Activated CD4-positive, alpha-beta T cell treated with anti-CD3 and anti-CD28 coated beads for 36 hours (primary cell): ENCODE measurements around the gene SORCS2. TPM values are rescaled to one million over a fixed set of nuclear protein-coding genes. Genes with fewer than 3 reads are reported as not detected.
"Not testable (repeated sequence)": the region's sequence is repeated elsewhere in the genome, so short reads cannot be mapped to it uniquely, and the experiment has no call there.

Source experiments
- ATAC-seq: fragments of 200-7000 bp; cut with Tn5 transposase; one replicate; pipeline ENCODE4 v1.10.0; 2021; ENCODE audit warnings: mild to moderate bottlenecking, moderate library complexity
- CTCF ChIA-PET: fragments of 350-600 bp; sonication (Branson Sonifier 250); formaldehyde crosslinking; loops from one replicate; lab custom pipeline; 2021; ENCODE audit warnings: antibody characterized with exemption; lab: Charles Lee
- POLR2A ChIA-PET: fragments of 350-600 bp; sonication (Branson Sonifier 250); formaldehyde crosslinking; loops from one replicate; lab custom pipeline; 2021; ENCODE audit warnings: antibody characterized with exemption, inconsistent platforms; lab: Charles Lee
- DNase-seq: peaks from one replicate; pipeline ENCODE4 v3.0.0-alpha.2; 2020
- H3K27ac Mint-ChIP-seq: one replicate; pipeline ENCODE4 v1.8.0; 2021; ENCODE audit warnings: mixed read lengths
- H3K27me3 Mint-ChIP-seq: one replicate; pipeline ENCODE4 v1.8.0; 2021; ENCODE audit warnings: mixed read lengths
- H3K36me3 Mint-ChIP-seq: one replicate; pipeline ENCODE4 v1.8.0; 2021; ENCODE audit warnings: low read depth, mixed read lengths
- H3K4me1 Mint-ChIP-seq: one replicate; pipeline ENCODE4 v1.8.0; 2021; ENCODE audit warnings: mixed read lengths
- H3K4me3 Mint-ChIP-seq: one replicate; pipeline ENCODE4 v1.8.0; 2021; ENCODE audit warnings: mild to moderate bottlenecking, moderate library complexity, mixed read lengths
- H3K9me3 Mint-ChIP-seq: one replicate; pipeline ENCODE4 v1.8.0; 2021; ENCODE audit warnings: low read depth, mixed read lengths
- intact Hi-C, 2 experiments: fragments of 100-400 bp; cut with DNase I in 1 of 2; cut with micrococcal nuclease in 1 of 2; formaldehyde crosslinking; loops; one replicate each; pipeline versions ENCODE4 v1.14.2 to v1.15.1; 2022 to 2024; cut with DNase I, micrococcal nuclease
- total RNA-seq, 2 experiments: library from RNA; stranded (reverse); gene quantifications; one replicate each; pipeline ENCODE4 v1.2.3, GENCODE V29; 2021

The SORCS2 gene
- total RNA-seq, 2 experiments from 2014 or later = 0.04 TPM; not detected in 1

DNA sequence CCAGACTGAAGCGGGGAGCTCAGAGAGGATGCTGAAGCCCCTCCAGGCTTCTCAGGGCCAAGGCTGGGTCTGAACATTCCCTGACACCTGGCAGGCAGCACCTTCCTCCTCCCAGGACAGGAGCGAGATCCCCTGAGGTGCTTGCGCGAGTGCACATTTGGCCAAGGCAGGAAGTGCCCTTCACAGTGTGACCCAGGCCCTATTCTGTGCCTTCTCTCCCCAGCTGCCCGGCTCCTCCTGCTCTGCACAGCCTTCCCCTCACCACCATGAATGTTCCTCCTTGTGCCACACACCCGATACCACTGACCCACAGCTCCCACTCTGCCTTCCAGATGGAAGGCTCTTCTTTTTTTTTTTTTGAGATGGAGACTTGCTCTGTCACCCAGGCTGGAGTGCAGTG, 259.5 kb downstream of the SORCS2 start:
- Mint-ChIP-seq H3K36me3 (no peaks in the 10 kb centered on the region), H3K4me1 (no peaks in the 10 kb centered on the region), H3K27me3 (no peaks in the 10 kb centered on the region), H3K4me3 (no peak overlapping the region), H3K9me3 (no peaks in the 10 kb centered on the region), H3K27ac (no peak overlapping the region)
- DNase-seq (no peak), ATAC-seq (no peak)
- ChIA-PET CTCF (no interaction called here), POLR2A (no interaction called here)
- intact Hi-C loops = no loop called here

DNA sequence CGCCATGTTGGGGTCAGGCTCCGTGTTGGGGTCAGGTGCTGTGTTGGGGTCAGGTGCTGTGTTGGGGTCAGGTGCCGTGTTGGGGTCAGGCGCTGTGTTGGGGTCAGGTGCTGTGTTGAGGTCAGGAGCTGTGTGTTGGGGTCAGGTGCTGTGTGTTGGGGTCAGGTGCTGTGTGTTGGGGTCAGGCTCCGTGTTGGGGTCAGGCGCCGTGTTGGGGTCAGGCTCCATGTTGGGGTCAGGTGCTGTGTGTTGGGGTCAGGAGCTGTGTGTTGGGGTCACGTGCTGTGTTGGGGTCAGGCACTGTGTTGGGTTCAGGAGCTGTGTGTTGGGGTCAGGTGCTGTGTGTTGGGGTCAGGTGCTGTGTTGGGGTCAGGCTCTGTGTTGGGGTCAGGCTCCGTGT, 260.5 kb downstream of the SORCS2 start:
- H3K9me3 Mint-ChIP-seq, CTCF ChIA-PET, H3K27me3 Mint-ChIP-seq, H3K4me3 Mint-ChIP-seq, ATAC-seq, intact Hi-C loops, H3K4me1 Mint-ChIP-seq, DNase-seq, H3K27ac Mint-ChIP-seq, H3K36me3 Mint-ChIP-seq: not testable (repeated sequence)
- POLR2A ChIA-PET = interaction anchor here (0.7 kb wide), 1 partner anchor 34 kb away, joined by 5 read pairs; no protein-coding TSS in a partner anchor

- H3K27ac Mint-ChIP-seq = no peak overlapping the region
- ATAC-seq = no peak
- intact Hi-C loops = no loop called here
- H3K36me3 Mint-ChIP-seq = no peaks in the 10 kb centered on the region
- no peaks in the 10 kb centered on the region for H3K4me1 Mint-ChIP-seq
- DNase-seq = no peak
- H3K9me3 Mint-ChIP-seq = no peaks in the 10 kb centered on the region
- ChIA-PET POLR2A (no interaction called here), CTCF (no interaction called here)
- no peak overlapping the region for H3K4me3 Mint-ChIP-seq
- H3K27me3 Mint-ChIP-seq = no peaks in the 10 kb centered on the region
Measured at GRCh38 chr4:7457201-7458065, 265.1 kb downstream of the SORCS2 start.

DNA sequence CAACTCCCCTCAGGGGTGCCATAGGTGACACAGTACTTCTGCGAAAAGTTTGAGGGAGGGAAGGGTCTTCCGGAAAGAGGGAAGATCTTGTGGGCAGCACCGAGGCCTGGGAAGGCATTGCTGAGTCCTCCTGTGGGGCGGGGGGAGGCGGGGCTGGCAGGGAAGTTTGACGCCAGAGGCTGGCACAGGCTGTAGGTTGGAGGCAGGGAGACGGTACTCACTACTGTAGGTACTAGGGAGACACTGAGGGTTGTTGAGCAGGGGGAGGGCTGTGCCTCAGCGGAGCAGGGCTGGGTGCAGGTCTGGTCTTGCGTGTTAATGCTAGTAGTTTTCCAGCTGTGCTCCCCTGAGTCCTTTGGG, 265.7 kb downstream of the SORCS2 start:
- Mint-ChIP-seq H3K9me3 (no peaks in the 10 kb centered on the region), H3K27ac (no peak overlapping the region), H3K4me1 (no peaks in the 10 kb centered on the region), H3K27me3 (no peaks in the 10 kb centered on the region), H3K4me3 (no peak overlapping the region), H3K36me3 (no peaks in the 10 kb centered on the region)
- ChIA-PET POLR2A (no interaction called here), CTCF (no interaction called here)
- no peak for ATAC-seq
- no peak for DNase-seq
- intact Hi-C loops = no loop called here

- intact Hi-C loops = no loop called here
- no peaks in the 10 kb centered on the region for H3K9me3 Mint-ChIP-seq
Measured at GRCh38 chr4:7458477-7458876, 266.1 kb downstream of the SORCS2 start.

DNA sequence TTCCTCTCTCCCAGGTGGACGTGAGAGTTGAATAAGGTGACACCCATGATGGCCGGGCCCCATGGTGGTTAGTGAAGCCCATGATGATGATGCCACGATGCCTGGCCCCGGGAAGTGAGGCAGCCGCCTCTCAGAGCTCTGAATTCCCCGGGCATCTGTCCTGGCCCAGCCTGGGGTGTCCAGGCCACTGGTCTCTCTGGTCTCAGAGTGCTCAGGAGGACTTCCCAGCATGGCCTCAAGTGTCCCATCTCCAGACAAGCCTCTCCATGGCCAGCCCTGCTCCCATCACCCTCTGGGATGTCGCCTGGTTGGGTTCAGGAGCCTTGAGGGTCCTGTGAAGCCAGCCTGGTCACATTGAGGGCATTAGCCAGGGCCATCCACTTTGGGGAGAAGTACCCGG, 267.1 kb downstream of the SORCS2 start:
- H3K27ac Mint-ChIP-seq = no peak overlapping the region

More at GRCh38 chr4:7458477-7458876, 266.1 kb downstream of the SORCS2 start:
- ChIA-PET POLR2A (no interaction called here), CTCF (no interaction called here)
- no peak overlapping the region for H3K4me3 Mint-ChIP-seq
- DNase-seq = no peak
- no peaks in the 10 kb centered on the region for H3K36me3 Mint-ChIP-seq
- no peaks in the 10 kb centered on the region for H3K4me1 Mint-ChIP-seq
- no peak overlapping the region for H3K27ac Mint-ChIP-seq
- H3K27me3 Mint-ChIP-seq = no peaks in the 10 kb centered on the region
- no peak for ATAC-seq

GRCh38 chr4:7460566-7460965, 268.2 kb downstream of the SORCS2 start:
- Mint-ChIP-seq H3K4me3 (no peak overlapping the region), H3K36me3 (no peaks in the 10 kb centered on the region), H3K4me1 (no peaks in the 10 kb centered on the region), H3K27me3 (no peaks in the 10 kb centered on the region), H3K27ac (no peak overlapping the region), H3K9me3 (peaks cover under 1% of the 10 kb centered on the region)
- POLR2A ChIA-PET = no interaction called here
- DNase-seq = no peak
- intact Hi-C loops = no loop called here
- no peak for ATAC-seq
- CTCF ChIA-PET = no interaction called here

More for the DNA sequence above, 267.1 kb downstream of the SORCS2 start:
- CTCF ChIA-PET = interaction anchor here (0.7 kb wide), 1 partner anchor 9 kb away, joined by 3 read pairs; no protein-coding TSS in a partner anchor
- intact Hi-C loops = no loop called here
- H3K4me3 Mint-ChIP-seq = no peak overlapping the region
- no peaks in the 10 kb centered on the region for H3K4me1 Mint-ChIP-seq
- no peaks in the 10 kb centered on the region for H3K36me3 Mint-ChIP-seq
- POLR2A ChIA-PET = no interaction called here
- H3K27me3 Mint-ChIP-seq = no peaks in the 10 kb centered on the region
- no peak for ATAC-seq
- DNase-seq = no peak
- H3K9me3 Mint-ChIP-seq = no peaks in the 10 kb centered on the region

GRCh38 chr4:7461230-7461629, 268.9 kb downstream of the SORCS2 start:
- no peaks in the 10 kb centered on the region for H3K4me1 Mint-ChIP-seq
- CTCF ChIA-PET = interaction anchor here (0.7 kb wide), 1 partner anchor 338 kb away, joined by 3 read pairs; no protein-coding TSS in a partner anchor
- peaks cover 2% of the 10 kb centered on the region for H3K9me3 Mint-ChIP-seq
- H3K27me3 Mint-ChIP-seq = no peaks in the 10 kb centered on the region
- POLR2A ChIA-PET = interaction anchor here (0.7 kb wide), 1 partner anchor 206 kb away, joined by 3 read pairs; no protein-coding TSS in a partner anchor
- ATAC-seq (no peak), DNase-seq (no peak)
- H3K36me3 Mint-ChIP-seq = no peaks in the 10 kb centered on the region
- H3K4me3 Mint-ChIP-seq = no peak overlapping the region
- no peak overlapping the region for H3K27ac Mint-ChIP-seq
- intact Hi-C loops = no loop called here

- ChIA-PET CTCF (no interaction called here), POLR2A (no interaction called here)
- Mint-ChIP-seq H3K4me1 (no peaks in the 10 kb centered on the region), H3K27ac (no peak overlapping the region), H3K4me3 (no peak overlapping the region), H3K27me3 (no peaks in the 10 kb centered on the region), H3K36me3 (no peaks in the 10 kb centered on the region), H3K9me3 (peaks cover 2% of the 10 kb centered on the region)
- ATAC-seq (no peak), DNase-seq (no peak)
- intact Hi-C loops = no loop called here
Measured at GRCh38 chr4:7462509-7462971, 270.2 kb downstream of the SORCS2 start.

DNA sequence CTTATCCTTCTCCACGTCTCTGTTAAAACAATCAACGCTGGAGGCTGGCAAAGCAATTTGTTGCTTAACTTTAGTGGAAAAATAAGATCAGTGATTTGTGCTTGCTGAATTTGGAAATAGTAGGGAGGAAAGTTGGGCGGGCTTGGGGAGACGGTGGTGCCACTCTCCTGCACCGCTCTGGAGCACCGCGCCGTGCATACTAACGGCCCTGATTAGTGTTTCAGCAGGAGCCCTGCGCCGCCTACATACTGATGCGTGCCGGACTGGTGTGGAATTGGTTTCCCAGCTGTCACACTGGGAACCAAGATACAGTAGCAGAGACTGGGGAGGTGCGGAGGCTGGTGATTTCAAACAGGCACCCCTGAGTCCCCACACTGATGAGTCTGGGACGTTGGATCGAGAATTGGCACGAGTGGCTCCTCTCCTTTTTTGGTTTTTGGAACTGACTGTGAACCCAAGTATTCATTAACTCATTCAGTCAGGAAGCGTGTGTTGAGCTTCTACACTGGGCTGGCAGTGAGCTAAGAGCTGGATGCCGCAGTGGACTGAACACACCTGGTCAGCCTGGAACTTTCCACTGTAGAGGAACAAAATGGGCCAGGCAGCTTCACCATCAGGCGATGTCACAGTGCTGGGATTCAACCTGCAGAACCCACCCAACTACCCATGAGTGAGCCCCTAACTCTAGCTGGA, 271.4 kb downstream of the SORCS2 start:
- H3K4me1 Mint-ChIP-seq = no peaks in the 10 kb centered on the region
- no peaks in the 10 kb centered on the region for H3K36me3 Mint-ChIP-seq
- ChIA-PET CTCF (interaction anchor here (0.8 kb wide), 1 partner anchor 312 kb away, joined by 3 read pairs; no protein-coding TSS in a partner anchor), POLR2A (no interaction called here)
- intact Hi-C loops = no loop called here
- H3K4me3 Mint-ChIP-seq = no peak overlapping the region
- no peak overlapping the region for H3K27ac Mint-ChIP-seq
- ATAC-seq = no peak
- DNase-seq = no peak
- peaks cover 2% of the 10 kb centered on the region for H3K9me3 Mint-ChIP-seq
- no peaks in the 10 kb centered on the region for H3K27me3 Mint-ChIP-seq

DNA sequence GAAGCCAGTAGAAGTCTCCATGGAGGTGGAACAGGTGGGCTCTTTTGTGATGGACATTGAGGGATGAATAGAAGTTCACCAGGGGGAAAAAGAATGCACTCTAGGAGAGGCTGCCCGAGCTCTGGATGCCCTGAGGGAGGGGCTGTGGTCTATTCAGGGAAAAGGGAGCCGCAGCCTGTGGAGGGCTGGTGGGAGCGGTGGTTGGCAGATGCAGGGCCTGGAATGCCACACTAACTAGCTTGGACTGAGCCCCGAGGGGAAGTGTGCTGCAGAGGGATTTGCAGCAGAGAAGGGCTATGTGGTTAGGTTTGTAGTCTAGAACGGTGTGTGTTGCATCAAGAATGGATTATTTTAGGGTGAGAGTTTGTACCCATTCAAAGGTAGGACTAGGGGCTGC, 271.9 kb downstream of the SORCS2 start:
- ATAC-seq = no peak
- CTCF ChIA-PET = interaction anchor here (0.8 kb wide), 1 partner anchor 313 kb away, joined by 3 read pairs; no protein-coding TSS in a partner anchor
- Mint-ChIP-seq H3K4me1 (no peaks in the 10 kb centered on the region), H3K36me3 (no peaks in the 10 kb centered on the region), H3K4me3 (no peak overlapping the region), H3K27me3 (peaks cover 2% of the 10 kb centered on the region), H3K27ac (no peak overlapping the region), H3K9me3 (peaks cover 2% of the 10 kb centered on the region)
- intact Hi-C loops = no loop called here
- DNase-seq = no peak
- POLR2A ChIA-PET = no interaction called here
